Measurements from ENCODE around the gene ARHGEF12. TPM values are rescaled to one million over a fixed set of nuclear protein-coding genes. Genes with fewer than 3 reads are reported as not detected.

ARHGEF12 gene
- total RNA-seq, 3 donors from 2014 or later, result 88.2 to 119 (median 114) TPM

DNA sequence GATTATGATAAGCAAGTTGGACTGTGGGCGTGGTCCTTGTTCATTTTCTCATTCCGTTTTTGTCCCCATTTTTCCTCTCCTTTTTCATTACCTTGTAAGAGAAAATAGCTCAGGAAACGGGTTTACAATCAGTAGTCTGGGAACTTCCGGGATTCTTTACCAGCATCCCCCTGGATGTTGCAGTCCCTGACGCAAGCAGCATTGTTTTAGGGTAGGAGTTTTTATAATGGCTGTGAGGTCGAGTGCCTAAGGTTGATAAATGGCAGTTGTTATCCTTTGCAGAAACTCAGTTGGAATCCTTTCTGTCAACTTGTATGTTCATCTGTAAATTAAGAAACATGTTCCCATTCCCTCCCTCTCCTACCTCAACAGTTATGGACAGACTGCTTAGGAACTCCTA is 68.3 kb downstream of the ARHGEF12 start:
- TF ChIP-seq CTCF (IDR thresholded peaks at IDR 0.05), result no peak
- H3K36me3 ChIP-seq (ENCODE audit: low read depth), result no peaks in the 10 kb centered on the region
- no peaks in the 10 kb centered on the region for H3K9me3 ChIP-seq
- DNase-seq (no peak), ATAC-seq (no peak)
- peaks cover 14% of the 10 kb centered on the region for H3K4me1 ChIP-seq (ENCODE audit: low read depth)
- intact Hi-C loops (cut with DNase I, micrococcal nuclease), result no loop called here
- H3K4me3 ChIP-seq, result no peak overlapping the region

DNA sequence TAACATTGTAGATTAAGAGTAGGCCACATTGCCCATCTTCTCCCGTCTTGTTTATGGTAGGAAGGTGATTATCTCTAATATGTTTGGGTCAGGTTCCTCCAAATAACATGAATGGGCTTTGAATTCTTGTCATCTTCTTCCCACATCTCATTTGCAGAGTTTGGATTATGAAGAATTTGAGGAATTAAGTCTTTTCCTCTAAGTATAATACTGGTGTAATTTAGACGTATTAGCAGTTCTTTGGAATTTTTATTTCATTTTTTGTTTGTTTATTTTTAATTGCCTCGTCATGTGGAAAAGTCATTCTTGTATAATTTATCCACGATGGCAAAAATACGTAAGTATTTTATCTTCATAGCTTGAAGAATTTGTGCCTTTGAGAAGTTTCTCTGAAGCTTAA is 73.4 kb downstream of the ARHGEF12 start:
- intact Hi-C loops (cut with DNase I, micrococcal nuclease), result no loop called here
- Histone ChIP-seq H3K4me1 (ENCODE audit: low read depth) (no peaks in the 10 kb centered on the region), H3K9me3 (no peaks in the 10 kb centered on the region), H3K4me3 (no peak overlapping the region), H3K36me3 (ENCODE audit: low read depth) (no peaks in the 10 kb centered on the region)
- no peak for TF ChIP-seq CTCF (IDR thresholded peaks at IDR 0.05)
- ATAC-seq (no peak), DNase-seq (no peak)

- Histone ChIP-seq H3K4me1 (ENCODE audit: low read depth) (no peaks in the 10 kb centered on the region), H3K9me3 (no peaks in the 10 kb centered on the region), H3K36me3 (ENCODE audit: low read depth) (no peaks in the 10 kb centered on the region), H3K4me3 (no peak overlapping the region)
- intact Hi-C loops (cut with DNase I, micrococcal nuclease), result no loop called here
- TF ChIP-seq CTCF (IDR thresholded peaks at IDR 0.05), result no peak
- no peak for DNase-seq
- no peak for ATAC-seq
Measured at GRCh38 chr11:120410622-120411380, 74.6 kb downstream of the ARHGEF12 start.

- H3K4me3 ChIP-seq, result no peak overlapping the region
- intact Hi-C loops (cut with DNase I, micrococcal nuclease), result no loop called here
- no peaks in the 10 kb centered on the region for H3K36me3 ChIP-seq (ENCODE audit: low read depth)
- ATAC-seq (no peak), DNase-seq (no peak)
- no peak for TF ChIP-seq CTCF (IDR thresholded peaks at IDR 0.05)
- H3K9me3 ChIP-seq, result no peaks in the 10 kb centered on the region
- H3K4me1 ChIP-seq (ENCODE audit: low read depth), result no peaks in the 10 kb centered on the region
Measured at GRCh38 chr11:120413480-120413879, 77.3 kb downstream of the ARHGEF12 start.

DNA sequence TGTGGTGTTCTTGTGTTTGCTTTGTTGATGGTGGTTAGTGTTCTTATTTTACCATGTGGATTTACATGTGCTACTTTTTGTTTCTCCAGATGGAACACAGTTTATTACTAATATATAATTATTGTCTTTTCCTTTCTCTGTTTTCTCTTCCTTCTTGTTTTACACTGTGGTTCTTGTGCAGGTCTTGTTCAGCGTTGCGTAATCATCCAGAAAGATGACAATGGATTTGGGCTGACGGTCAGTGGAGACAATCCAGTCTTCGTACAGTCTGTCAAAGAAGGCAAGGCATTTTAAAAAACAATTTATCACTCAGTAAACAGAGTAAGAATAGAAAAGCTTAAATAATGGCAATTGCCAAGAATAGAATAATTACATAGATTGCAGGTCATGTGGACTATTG is 84.4 kb downstream of the ARHGEF12 start:
- Histone ChIP-seq H3K36me3 (ENCODE audit: low read depth) (no peaks in the 10 kb centered on the region), H3K4me3 (no peak overlapping the region), H3K4me1 (ENCODE audit: low read depth) (peaks cover 4% of the 10 kb centered on the region), H3K9me3 (no peaks in the 10 kb centered on the region)
- ATAC-seq (no peak), DNase-seq (no peak)
- TF ChIP-seq CTCF (IDR thresholded peaks at IDR 0.05), result no peak
- intact Hi-C loops (cut with DNase I, micrococcal nuclease), result no loop called here

All from mucosa of descending colon (tissue), 3 donors.